Measurements from ENCODE around the gene CYBRD1.

The CYBRD1 gene

DNA sequence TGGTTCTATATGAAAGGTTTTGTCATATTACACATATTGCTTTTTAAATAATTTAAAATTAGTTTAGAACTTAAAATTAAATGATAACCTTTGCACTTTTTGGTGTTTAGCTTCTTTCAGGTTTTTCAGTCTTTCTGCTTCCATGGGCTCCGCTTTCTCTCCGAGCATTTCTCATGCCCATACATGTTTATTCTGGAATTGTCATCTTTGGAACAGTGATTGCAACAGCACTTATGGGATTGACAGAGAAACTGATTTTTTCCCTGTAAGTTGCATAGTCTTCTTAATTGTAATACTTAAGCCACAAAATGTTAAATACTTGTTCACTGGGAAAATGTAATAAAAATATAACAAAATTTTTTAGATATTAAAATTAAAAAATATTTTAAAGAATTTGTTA is 31.0 kb downstream of the CYBRD1 start:
- no peak for DNase-seq (ENCODE audit: low read depth in 2 of 3, low spot score in 1 of 3)

DNA sequence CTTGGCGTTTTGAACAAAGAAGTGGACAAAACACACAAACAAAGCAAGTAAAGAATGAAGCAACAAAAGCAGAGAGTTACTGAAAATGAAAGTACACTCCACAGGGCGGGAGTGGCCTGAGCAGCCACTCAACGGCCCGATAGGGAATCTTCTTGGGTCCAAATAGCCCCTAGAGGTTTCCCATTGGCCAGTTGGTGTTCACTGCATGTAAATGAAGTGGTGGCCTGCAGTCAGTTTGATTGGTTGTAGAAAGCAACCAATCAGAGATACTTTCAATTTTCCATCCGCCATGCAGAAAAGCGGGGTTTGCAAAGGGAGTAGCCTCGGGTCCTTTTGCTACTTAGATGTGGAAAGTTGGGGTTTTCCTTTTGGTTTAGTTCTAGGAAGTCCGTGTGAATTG is 31.6 kb downstream of the CYBRD1 start:
- DNase-seq (ENCODE audit: low read depth in 2 of 3, low spot score in 1 of 3) = no peak

DNA sequence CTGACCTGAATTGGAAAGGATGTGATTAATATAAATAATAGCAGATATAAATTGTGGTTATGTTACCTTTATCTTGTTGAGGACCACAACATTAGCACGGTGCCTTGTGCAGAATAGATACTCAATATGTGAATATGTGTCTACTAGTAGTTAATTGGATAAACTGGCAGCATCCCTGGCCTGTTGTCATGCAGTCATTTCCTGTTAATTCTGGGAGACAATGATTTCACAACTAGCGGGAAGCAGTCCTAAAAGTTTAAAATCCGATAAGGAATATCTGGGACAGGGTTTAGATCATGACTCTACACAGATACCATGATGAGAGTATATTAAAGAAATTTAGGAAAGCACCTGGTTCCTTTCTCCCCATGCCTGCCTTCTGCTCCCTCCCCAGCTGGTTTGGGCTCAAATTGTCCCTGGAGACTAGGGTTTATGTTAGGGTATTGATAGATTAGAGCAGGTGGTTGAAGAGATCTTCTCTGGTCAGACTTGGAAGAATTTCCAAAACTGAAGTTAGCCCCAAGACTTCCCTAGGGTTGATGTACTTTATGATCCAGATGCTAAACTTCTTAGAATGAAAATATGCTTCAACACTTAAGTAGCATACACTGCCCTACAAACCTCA is 32.8 kb downstream of the CYBRD1 start:
- no peak for DNase-seq (ENCODE audit: low read depth in 2 of 3, low spot score in 1 of 3)

DNA sequence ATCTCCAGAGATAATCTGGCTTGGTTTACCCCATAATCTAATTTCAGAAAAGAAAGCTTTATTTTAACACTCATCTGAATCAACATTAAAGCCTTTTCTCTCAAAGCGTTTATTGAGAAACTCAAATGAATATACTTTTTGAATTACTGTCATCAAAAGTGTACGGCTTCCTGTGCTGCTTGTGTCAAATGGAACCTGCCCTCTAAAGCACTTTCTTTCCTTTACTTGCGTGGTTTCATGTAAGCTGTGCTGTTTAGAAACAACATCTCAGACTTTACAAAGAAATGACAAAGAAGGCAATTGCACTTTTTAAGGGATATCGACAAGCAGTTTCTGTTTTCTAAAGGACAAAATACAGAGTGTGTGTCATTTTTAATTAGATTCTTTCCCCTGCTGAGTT is 35.1 kb downstream of the CYBRD1 start:
- no peak for DNase-seq (ENCODE audit: low read depth in 2 of 3, low spot score in 1 of 3)

DNA sequence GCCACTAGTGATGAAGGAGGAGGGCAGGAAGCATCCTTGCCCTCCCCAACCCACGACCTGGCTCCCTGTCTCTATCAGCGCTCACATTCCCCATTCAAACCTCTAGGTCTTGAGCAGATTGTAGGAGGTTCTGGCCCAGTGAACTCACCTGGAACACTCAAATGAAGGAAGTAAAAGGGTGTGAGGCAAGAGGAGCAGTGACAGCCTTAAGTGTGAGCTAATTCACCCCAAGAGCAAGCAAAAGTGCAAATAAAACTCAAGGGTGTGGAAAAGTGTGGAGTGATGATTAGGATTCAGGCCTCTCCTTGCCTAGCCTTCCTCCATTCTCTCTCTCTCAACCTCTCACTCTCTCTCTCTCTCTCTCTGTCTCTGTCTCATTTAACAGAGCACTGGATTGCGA is 41.0 kb downstream of the CYBRD1 start:
- DNase-seq (ENCODE audit: low read depth in 2 of 3, low spot score in 1 of 3) = no peak

DNA sequence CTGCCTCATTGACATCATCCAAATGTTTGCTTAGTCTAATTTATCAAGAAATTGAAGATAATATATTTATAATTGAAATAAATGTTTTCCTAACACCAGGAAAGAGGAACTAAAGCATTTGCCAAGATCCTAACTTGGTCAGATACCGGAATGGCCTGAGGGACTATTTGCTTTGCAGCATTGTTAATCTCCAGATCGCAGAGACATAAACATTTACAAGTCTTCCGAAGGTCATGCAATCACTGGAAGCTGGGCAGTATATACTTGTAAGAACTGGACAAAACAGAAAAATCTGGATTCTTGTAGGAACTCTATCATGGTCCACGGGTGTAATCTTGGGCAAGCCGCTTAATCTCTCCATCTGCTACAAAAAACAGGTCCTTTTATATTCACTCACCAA is 42.2 kb downstream of the CYBRD1 start:
- DNase-seq (ENCODE audit: low read depth in 2 of 3, low spot score in 1 of 3) = no peak

DNA sequence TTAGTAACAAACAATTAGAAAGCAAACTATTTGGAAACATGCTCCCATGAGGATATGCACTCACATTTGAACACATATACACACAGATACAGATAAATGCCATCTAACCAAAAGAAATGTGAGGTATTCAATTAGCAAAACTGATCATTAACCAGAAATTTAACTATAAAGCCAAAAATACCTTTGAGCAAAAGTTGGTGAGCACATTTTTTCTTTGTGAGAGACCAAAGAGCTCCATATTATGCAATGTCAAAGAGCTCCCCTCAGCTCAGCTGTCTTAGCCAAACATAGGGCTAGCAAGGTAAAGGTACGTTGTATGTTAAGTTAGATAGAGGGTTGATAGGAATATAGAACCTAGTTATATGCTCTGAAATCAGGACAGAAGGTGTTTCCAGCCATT is 43.8 kb downstream of the CYBRD1 start:
- DNase-seq (ENCODE audit: low read depth in 2 of 3, low spot score in 1 of 3) = no peak

DNA sequence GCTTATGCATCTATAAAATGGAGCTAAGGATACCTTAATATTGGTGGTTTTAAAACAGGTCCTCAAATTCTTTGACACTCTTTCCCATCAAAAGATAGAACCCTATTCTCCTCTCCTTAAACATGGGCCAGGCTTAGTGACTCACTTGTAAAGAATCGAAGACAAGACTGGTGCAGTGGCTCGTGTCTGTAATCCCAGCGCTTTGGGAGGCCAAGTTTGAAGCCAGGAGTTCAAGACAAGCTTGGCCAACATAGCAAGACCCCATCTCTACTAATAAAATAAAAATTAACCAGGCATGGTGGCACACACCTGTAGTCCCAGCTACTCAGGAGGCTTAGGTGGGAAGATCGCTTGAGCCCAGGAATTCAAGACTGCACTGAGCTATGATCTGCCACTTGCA is 44.5 kb downstream of the CYBRD1 start:
- DNase-seq (ENCODE audit: low read depth in 2 of 3, low spot score in 1 of 3) = no peak

DNA sequence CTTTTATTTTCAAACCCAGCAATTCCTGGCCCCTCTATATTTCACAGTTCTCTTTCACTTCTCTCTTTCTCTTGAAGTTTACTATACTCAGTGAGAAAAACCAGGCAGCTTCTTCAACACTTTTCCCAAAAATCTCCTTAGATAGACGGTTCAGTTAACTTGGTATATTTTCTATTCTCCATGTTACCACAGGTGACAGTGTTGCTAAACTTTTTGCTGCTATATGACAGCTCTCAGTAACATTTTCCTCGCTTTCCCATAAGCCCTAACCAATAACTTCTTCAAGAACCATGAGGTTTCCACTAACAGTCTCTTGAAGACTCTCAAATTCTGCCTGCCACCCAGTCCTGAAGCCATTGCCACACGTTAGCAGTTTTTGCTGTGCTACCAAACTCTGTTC is 45.8 kb downstream of the CYBRD1 start:
- no peak for DNase-seq (ENCODE audit: low read depth in 2 of 3, low spot score in 1 of 3)

DNA sequence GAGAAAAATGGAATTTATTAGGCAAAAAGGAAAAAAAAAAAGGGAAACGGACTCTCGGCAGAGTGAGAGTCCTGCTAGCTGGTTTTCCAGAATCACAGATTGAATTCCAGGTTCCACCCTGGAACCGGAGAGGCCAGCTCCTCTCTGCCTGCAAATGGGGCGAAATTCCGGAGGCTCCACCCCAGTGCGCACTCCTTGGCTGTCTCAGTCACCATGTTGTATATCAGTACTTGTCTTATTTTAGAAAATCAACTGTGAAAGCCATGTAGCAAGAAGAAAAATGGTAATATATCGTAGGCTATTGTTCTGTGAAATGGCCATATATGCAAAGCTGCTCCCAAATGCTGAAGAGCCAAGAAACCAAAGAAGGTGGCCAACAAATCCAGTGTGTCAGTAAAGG is 49.4 kb downstream of the CYBRD1 start:
- DNase-seq (ENCODE audit: low read depth in 2 of 3, low spot score in 1 of 3) = no peak

DNA sequence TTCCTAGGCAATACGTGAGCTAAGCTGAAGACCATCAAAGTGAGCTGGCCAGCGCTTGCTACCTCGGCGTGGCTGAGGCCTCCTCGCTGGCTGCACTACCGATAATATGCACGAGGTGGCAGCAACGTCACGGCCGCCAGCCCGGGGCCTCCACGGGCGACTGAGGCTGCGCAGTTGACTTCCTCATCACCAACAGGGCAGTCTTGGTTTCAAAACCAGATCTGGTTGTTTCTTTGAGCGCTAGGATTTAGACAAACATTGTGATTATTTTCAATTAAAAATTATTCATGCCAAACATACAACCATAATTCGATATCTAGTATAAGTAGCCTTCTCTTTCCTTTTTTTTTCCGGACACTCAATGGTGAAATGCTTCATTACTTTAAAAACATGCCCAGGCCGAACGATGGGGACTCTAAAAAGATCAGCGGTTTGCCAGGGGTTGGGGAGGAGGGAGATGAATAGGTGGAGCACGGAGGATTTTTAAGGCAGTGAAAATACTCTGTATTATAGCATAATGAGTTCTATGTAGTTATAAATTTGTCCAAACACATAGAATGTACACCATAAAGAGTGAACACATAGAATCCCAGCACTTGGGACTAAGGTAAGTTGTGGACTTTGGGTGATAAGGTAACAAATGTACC is 52.0 kb downstream of the CYBRD1 start:
- DNase-seq (ENCODE audit: low read depth in 2 of 3, low spot score in 1 of 3) = peak; percentile 70 to 90 (median 71)

DNA sequence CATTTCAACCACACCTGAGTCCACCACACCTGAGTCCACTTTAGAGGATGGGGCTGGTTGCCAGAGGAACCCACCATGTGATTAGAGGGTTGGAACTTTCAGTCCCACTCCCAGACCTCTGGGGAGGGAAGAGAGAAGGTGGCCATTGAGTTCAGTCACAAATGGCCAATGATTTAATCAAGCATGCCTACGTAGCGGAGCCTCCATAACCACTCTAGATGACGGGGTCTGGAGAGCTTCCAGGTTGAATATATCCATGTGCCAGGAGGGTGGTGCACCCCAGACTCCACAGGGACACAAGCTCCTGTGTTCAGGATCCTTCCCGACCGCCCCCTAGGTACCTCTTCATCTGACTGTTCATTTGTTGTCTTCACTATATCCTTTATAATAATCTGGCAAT is 53.3 kb downstream of the CYBRD1 start:
- no peak for DNase-seq (ENCODE audit: low read depth in 2 of 3, low spot score in 1 of 3)

DNA sequence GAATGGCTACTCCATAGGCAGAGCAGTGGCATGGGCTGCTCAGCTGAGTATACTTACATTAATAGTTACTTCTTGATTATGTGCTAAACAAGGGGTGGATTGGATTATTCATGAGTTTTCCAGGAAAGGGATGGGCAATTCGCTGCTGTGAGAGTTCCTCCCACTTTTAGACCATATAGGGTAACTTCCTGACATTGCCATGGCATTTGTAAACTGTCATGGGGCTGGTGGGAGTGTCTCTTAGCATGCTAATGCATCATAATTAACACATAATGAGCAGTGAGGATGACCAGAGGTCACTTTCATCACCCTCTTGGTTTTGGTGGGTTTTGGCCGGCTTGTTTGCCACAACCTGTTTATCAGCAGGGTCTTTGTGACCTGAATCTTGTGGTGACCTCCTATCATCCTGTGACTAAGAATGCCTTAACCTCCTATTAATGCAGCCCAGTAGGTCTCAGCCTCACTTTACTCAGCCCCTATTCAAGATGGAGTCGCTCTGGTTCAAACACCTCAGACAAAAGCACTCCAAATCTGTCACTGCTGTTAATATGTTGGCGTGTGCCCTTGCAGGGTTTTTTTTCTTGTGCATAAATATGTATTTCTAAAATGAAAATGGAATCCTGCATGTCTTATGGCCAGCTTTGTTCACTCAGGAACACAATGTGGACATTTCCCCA is 56.0 kb downstream of the CYBRD1 start:
- no peak for DNase-seq (ENCODE audit: low read depth in 2 of 3, low spot score in 1 of 3)

DNA sequence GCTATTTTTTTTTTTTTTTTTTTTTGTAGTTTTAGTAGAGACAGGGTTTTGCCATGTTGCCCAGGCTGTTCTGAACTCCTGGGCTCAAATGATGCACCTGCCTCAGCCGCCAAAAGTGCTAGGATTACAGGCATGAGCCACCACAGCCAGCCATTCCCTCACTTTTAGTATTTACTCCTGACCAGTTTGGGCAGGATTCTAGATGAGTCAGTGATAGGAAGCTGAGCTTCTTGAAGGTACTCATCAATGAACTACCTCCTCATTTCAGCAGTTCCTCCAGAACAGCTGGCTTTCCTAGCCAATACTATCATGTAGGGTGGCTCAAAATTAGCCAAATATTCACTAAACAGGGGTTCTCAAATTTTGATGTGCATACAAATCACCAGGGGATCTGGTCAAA is 57.2 kb downstream of the CYBRD1 start:
- no peak for DNase-seq (ENCODE audit: low read depth in 2 of 3, low spot score in 1 of 3)

DNA sequence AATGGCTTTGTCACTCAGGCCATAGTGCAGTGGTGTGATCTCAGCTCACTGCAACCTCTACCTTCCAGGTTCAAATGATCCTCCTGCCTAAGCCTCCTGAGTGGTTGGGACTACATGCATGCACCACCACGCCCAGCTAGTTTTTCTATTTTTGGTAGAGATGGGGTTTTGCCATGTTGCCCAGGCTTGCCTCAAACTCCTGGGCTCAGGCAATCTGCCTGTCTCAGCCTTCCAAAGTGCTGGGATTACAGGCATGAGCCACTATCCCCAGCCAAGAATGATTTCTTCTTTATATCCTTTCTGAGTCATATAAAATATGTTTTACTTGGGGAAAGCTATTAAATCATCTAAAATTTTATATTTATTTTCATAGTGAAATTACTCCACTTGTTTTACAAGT is 61.3 kb downstream of the CYBRD1 start:
- DNase-seq (ENCODE audit: low read depth in 2 of 3, low spot score in 1 of 3) = no peak

DNA sequence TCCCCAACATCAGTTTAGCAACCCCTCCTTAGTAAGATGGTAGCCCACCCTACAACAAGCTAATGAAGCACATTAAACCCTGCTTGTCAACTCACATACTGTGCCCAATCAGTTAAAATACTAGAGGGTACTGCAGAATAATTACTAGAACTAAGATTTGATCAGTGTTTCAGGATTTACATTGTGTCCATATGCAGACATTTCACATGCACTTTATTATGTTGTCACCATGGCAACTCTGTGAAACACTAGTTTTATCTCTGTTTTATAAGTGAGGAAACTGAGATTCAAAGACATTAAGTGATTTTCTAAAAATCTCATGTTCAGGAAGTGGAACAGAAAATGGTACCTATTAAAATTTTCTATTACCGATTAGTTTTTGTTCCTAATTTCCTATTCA is 61.7 kb downstream of the CYBRD1 start:
- no peak for DNase-seq (ENCODE audit: low read depth in 2 of 3, low spot score in 1 of 3)

DNA sequence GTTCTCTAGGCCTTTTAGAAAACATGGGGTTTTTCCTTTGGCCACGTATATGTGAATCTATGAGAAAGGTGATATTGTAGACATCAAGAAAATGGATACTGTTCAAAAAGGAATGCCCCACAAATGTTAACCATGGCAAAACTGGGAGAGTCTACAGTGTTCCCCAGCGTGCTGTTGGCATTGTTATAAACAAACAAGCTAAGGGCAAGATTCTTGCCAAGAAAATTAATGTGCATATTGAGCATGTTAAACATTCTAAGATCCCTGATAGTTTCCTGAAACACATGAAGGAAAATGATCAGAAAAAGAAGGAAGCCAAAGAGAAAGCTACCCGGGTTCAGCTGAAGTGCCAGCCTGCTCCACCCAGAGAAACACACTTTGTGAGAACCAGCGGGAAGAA is 64.9 kb downstream of the CYBRD1 start:
- no peak for DNase-seq (ENCODE audit: low read depth in 2 of 3, low spot score in 1 of 3)

DNA sequence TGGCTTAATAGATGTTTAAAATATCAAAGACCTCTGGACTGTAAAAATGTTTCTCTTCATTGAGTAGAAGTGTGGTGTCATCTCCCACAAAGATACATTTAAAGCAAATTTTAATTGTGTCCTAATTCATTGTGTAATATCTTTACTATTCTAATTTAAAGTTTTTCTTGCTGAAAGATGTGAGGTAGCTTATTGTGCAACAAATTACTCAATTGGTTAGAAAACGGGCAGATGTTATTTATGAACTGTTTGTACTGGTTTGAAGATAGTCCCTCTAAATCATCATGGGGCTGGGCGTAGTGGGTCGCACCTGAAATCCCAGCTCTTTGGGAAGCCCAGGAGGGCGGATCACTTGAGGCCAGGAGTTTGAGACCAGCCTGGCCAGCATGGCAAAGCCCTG is 65.3 kb downstream of the CYBRD1 start:
- no peak for DNase-seq (ENCODE audit: low read depth in 2 of 3, low spot score in 1 of 3)

DNA sequence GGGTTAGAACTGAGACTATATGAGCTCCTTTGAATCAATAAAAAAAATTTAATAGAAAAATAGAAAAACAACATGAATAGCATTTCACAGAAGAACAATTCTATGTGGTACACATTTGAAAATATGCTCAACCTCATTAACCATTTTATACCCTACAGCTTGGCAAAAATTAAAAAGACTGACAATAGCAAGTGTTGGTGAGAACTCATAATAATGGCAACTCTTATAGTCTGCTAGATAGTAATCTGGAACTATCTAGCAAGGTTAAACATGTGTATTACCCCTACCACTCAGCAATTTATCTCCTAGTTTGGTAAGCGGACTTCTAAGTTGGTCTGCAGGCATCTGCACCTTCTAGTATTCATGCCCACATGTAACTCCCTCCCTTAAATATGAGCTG is 67.8 kb downstream of the CYBRD1 start:
- no peak for DNase-seq (ENCODE audit: low read depth in 2 of 3, low spot score in 1 of 3)

DNA sequence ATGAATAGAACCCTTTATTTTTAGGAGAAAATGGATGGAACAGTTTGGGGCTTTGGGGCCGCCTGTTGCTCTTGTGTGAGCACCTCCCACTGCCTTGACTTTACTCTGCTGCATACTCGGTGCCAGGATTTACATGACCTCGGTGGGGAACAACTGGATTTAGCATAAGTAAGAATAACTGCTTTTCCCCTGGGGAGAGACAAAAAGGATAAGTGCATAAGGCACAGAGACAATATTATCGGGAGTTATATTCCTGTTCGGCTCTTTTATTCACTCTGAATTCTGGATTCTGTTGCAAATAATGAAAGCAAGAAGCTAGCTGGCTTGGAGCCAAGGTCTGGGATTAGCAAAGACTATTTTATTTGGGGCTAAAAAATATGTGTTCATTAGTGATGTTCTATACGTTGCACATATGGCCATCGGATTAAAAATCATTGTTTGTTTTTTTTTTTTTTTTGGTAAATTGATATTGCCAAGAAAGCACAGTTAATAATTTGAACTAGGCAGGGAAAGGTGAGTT is 69.8 kb downstream of the CYBRD1 start:
- DNase-seq (ENCODE audit: low read depth in 2 of 3, low spot score in 1 of 3) = no peak

DNA sequence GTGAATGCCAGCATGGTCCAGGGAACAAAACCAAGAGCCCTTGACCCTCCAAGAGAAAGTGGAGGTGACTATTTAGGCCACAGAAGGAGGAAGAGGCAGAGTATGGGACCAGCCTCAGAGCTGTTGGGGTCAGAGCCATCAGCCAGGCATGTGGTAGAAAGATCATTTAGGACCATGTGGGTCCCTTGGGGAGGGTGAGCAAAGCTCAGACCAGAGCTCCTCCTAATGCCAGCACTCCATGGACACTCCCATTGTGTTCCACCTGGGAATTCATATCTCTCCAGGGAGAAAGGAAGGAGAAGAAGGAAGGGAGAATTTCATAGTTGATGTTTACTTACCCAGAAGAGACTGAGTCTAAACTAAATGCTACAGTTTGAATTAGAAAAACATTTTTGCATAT is 73.2 kb downstream of the CYBRD1 start:
- no peak for DNase-seq (ENCODE audit: low read depth in 2 of 3, low spot score in 1 of 3)

DNA sequence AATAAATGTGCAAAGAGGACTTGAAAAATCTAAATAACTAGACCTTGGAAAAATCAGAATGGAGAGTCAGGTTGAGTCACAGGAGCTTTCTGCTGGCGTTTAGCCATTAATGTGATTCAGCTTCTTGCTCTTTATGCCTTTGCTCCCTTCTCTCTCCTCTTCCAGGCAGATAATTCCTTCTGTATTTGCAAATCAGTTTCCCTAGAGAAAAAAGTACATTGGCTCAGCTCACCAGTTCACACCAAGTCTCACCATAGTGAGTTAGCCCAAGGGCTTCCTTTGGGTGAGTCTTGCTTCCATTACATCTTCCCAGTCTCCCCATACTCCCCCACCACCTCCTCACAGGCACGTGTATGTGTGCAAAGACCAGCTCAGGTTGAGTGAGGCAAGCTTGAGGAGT is 73.6 kb downstream of the CYBRD1 start:
- DNase-seq (ENCODE audit: low read depth in 2 of 3, low spot score in 1 of 3) = no peak

Data from stimulated activated CD4-positive, alpha-beta T cell treated with anti-CD3 and anti-CD28 coated beads, Interleukin-12 subunit alpha, Interleukin-12 subunit beta, amount 100 ng/mL, for 48 hours (primary cell).